Measurements from ENCODE around the gene RRM2.

Gene RRM2

DNA sequence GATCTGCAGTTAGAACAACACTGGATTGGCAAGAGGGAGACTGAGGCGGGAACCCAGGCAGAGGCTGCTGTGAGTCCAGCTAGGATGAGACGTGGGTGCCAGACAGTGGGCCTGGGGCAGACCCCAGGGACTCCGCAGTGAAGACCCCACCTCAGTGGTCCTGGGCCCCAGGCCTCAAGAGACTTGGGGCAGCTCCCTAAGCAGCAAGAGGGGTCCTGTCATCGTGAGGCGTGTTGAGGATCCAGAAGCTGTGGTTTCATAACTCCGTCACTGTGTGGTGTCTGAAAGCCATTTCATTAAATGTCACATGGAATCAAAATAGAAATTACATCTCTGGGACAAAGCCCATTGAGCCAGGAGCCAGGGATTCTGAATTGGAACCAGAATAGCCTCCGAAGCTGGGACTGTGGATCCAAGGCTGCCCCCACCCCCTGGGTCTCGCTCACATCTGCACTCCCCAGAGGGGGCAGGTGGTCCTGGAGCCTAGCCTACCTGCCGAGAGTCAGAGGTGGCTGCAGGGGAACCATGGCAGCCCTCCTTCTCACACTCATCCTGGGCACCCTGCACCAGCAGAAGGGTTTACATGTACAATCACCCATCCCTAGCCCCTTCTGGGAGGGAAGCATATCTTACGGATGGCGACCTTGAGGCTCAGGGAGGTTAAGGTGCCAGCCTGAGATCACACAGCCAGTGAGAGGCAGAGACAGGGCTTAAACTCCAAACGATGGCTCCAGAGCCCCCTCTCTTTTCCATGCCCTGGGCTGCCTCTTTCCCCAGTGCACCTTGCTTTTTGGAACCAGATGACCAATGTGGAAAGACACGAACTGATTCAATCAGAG lies 23.2 kb downstream of the RRM2 start:
- peaks cover 0 to 33% of the 10 kb centered on the region in 2 experiments; a peak in 2 of 3 replicates for H3K36me3 ChIP-seq (ENCODE audit: control insufficient read depth in 2 of 2, insufficient read depth in 1 of 2, low read length in 2 of 2)
- ChIA-PET CTCF (interaction anchor here (1.9 kb wide), 1 partner anchor 73 kb away, joined by 5 read pairs; no protein-coding TSS in a partner anchor), POLR2A (interaction anchor here (0.6 kb wide), 1 partner anchor 347 kb away, joined by 3 read pairs; no protein-coding TSS in a partner anchor)
- H3K27ac ChIP-seq (ENCODE audit: extremely low read depth, low read depth, low read length), result no peak overlapping the region
- no peaks in the 10 kb centered on the region for H3K4me1 ChIP-seq (ENCODE audit: control insufficient read depth, insufficient read depth, low read length)
- no peak for TF ChIP-seq ZNF391 (tag by site-specific recombination; IDR thresholded peaks at IDR 0.05; ENCODE audit: borderline replicate concordance, low read depth)
- no peak for TF ChIP-seq ZNF211 (tag by site-specific recombination; IDR thresholded peaks at IDR 0.05; ENCODE audit: low read depth)
- TF ChIP-seq ZNF610 (tag by site-specific recombination; IDR thresholded peaks at IDR 0.05; ENCODE audit: borderline replicate concordance), result no peak
- no peak for TF ChIP-seq ZBTB20 (tag by site-specific recombination; IDR thresholded peaks at IDR 0.05)
- TF ChIP-seq, protein P1, sequence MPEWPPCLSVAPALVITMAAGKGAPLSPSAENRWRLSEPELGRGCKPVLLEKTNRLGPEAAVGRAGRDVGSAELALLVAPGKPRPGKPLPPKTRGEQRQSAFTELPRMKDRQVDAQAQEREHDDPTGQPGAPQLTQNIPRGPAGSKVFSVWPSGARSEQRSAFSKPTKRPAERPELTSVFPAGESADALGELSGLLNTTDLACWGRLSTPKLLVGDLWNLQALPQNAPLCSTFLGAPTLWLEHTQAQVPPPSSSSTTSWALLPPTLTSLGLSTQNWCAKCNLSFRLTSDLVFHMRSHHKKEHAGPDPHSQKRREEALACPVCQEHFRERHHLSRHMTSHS (tag by site-specific recombination; IDR thresholded peaks at IDR 0.05), result no peak
- TF ChIP-seq ZNF404 (tag by site-specific recombination; IDR thresholded peaks at IDR 0.05), result no peak
- TF ChIP-seq RBAK (tag by site-specific recombination; IDR thresholded peaks at IDR 0.05), result no peak
- no peak for TF ChIP-seq ZNF596 (tag by site-specific recombination; IDR thresholded peaks at IDR 0.05)
- TF ChIP-seq, protein P2, sequence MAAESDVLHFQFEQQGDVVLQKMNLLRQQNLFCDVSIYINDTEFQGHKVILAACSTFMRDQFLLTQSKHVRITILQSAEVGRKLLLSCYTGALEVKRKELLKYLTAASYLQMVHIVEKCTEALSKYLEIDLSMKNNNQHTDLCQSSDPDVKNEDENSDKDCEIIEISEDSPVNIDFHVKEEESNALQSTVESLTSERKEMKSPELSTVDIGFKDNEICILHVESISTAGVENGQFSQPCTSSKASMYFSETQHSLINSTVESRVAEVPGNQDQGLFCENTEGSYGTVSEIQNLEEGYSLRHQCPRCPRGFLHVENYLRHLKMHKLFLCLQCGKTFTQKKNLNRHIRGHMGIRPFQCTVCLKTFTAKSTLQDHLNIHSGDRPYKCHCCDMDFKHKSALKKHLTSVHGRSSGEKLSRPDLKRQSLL (tag by site-specific recombination; IDR thresholded peaks at IDR 0.05), result no peak
- TF ChIP-seq ZNF600 (tag by site-specific recombination; IDR thresholded peaks at IDR 0.05), result no peak
- no peak for TF ChIP-seq ZNF169 (tag by site-specific recombination; IDR thresholded peaks at IDR 0.05)
- TF ChIP-seq ZSCAN16 (tag by site-specific recombination; IDR thresholded peaks at IDR 0.05), result no peak
- no peak for TF ChIP-seq ZNF2 (tag by site-specific recombination; IDR thresholded peaks at IDR 0.05)
- no peak for TF ChIP-seq ZNF423 (tag by site-specific recombination; IDR thresholded peaks at IDR 0.05)
- no peak for TF ChIP-seq ZNF223 (tag by site-specific recombination; IDR thresholded peaks at IDR 0.05)
- TF ChIP-seq ZNF558 (tag by site-specific recombination; IDR thresholded peaks at IDR 0.05), result no peak
- TF ChIP-seq GLI4 (tag by site-specific recombination; IDR thresholded peaks at IDR 0.05), result no peak
- no peaks in the 10 kb centered on the region for H3K9me3 ChIP-seq (ENCODE audit: control insufficient read depth, insufficient read depth, low read depth, low read length)
- no peak overlapping the region for H3K4me3 ChIP-seq (ENCODE audit: low read depth, low read length)

DNA sequence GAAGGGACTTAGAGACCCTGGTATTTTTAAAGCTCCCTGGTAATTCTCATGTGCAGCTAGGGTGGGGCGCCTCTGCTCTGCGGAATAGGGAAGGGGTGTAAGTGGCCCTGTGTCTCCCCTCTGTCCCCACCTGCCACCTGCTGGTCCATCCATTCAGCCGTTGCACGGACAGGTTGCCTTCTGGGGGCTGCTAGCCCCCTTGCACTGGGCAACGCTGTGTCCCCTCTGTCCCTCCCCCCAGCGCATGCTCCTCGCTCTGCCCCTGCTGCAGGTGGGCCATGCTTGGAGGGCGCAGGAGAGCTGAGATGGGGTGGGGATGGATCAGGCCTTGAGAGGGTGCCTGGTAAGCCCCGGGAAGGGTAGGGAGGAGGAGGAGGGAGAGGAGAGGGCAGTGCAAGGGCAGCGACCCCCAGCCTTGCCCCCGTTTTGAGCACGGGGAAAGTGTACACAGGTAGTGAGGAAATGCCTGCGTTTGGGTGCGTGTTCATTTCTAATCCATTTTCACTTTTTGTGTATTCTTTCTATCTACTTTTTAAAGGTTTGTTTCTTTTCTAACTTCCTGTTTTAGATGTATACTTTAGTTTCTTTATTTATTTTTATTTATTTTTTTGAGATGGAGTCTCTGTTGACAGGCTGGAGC lies 23.9 kb downstream of the RRM2 start:
- peaks cover 0 to 33% of the 10 kb centered on the region in 2 experiments; a peak in 2 of 3 replicates for H3K36me3 ChIP-seq (ENCODE audit: control insufficient read depth in 2 of 2, insufficient read depth in 1 of 2, low read length in 2 of 2)
- H3K27ac ChIP-seq (ENCODE audit: extremely low read depth, low read depth, low read length), result no peak overlapping the region
- H3K9me3 ChIP-seq (ENCODE audit: control insufficient read depth, insufficient read depth, low read depth, low read length), result no peaks in the 10 kb centered on the region
- no peak overlapping the region for H3K4me3 ChIP-seq (ENCODE audit: low read depth, low read length)
- ChIA-PET CTCF (no interaction called here), POLR2A (no interaction called here)
- H3K4me1 ChIP-seq (ENCODE audit: control insufficient read depth, insufficient read depth, low read length), result no peaks in the 10 kb centered on the region
- TF ChIP-seq, protein P3, sequence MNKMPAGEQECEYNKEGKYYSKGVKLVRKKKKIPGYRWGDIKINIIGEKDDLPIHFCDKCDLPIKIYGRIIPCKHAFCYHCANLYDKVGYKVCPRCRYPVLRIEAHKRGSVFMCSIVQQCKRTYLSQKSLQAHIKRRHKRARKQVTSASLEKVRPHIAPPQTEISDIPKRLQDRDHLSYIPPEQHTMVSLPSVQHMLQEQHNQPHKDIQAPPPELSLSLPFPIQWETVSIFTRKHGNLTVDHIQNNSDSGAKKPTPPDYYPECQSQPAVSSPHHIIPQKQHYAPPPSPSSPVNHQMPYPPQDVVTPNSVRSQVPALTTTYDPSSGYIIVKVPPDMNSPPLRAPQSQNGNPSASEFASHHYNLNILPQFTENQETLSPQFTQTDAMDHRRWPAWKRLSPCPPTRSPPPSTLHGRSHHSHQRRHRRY (tag by site-specific recombination; IDR thresholded peaks at IDR 0.05), result no peak
- no peak for TF ChIP-seq ZNF792 (tag by site-specific recombination; IDR thresholded peaks at IDR 0.05)
- TF ChIP-seq ZNF398 (tag by site-specific recombination; IDR thresholded peaks at IDR 0.05), result no peak
- TF ChIP-seq ZNF707 (tag by site-specific recombination; IDR thresholded peaks at IDR 0.05), result no peak
- no peak for TF ChIP-seq ZNF518A (tag by site-specific recombination; conservative IDR thresholded peaks at IDR 0.05; ENCODE audit: low read depth)
- no peak for TF ChIP-seq ZNF596 (tag by site-specific recombination; IDR thresholded peaks at IDR 0.05)
- TF ChIP-seq ZNF37A (tag by site-specific recombination; IDR thresholded peaks at IDR 0.05), result no peak
- no peak for TF ChIP-seq PRDM1 (tag by site-specific recombination; IDR thresholded peaks at IDR 0.05)
- no peak for TF ChIP-seq ZBTB7A (tag by site-specific recombination; IDR thresholded peaks at IDR 0.05; ENCODE audit: low read depth)

All from HEK293 (cell line).